Activated CD4-positive, alpha-beta T cell treated with anti-CD3 and anti-CD28 coated beads for 36 hours (primary cell): Measurements from ENCODE around the gene PRELID1. TPM values are rescaled to one million over a fixed set of nuclear protein-coding genes. Genes with fewer than 3 reads are reported as not detected.

Experiments
- ATAC-seq: fragments of 200-7000 bp; cut with Tn5 transposase; one replicate; pipeline ENCODE4 v1.10.0; 2021; ENCODE audit warnings: mild to moderate bottlenecking, moderate library complexity
- CTCF ChIA-PET: fragments of 350-600 bp; sonication (Branson Sonifier 250); formaldehyde crosslinking; loops from one replicate; lab custom pipeline; 2021; ENCODE audit warnings: antibody characterized with exemption; lab: Charles Lee
- POLR2A ChIA-PET: fragments of 350-600 bp; sonication (Branson Sonifier 250); formaldehyde crosslinking; loops from one replicate; lab custom pipeline; 2021; ENCODE audit warnings: antibody characterized with exemption, inconsistent platforms; lab: Charles Lee
- DNase-seq: peaks from one replicate; pipeline ENCODE4 v3.0.0-alpha.2; 2020
- H3K27ac Mint-ChIP-seq: one replicate; pipeline ENCODE4 v1.8.0; 2021; ENCODE audit warnings: mixed read lengths
- H3K27me3 Mint-ChIP-seq: one replicate; pipeline ENCODE4 v1.8.0; 2021; ENCODE audit warnings: mixed read lengths
- H3K36me3 Mint-ChIP-seq: one replicate; pipeline ENCODE4 v1.8.0; 2021; ENCODE audit warnings: low read depth, mixed read lengths
- H3K4me1 Mint-ChIP-seq: one replicate; pipeline ENCODE4 v1.8.0; 2021; ENCODE audit warnings: mixed read lengths
- H3K4me3 Mint-ChIP-seq: one replicate; pipeline ENCODE4 v1.8.0; 2021; ENCODE audit warnings: mild to moderate bottlenecking, moderate library complexity, mixed read lengths
- H3K9me3 Mint-ChIP-seq: one replicate; pipeline ENCODE4 v1.8.0; 2021; ENCODE audit warnings: low read depth, mixed read lengths
- intact Hi-C, 2 experiments: fragments of 100-400 bp; cut with DNase I in 1 of 2; cut with micrococcal nuclease in 1 of 2; formaldehyde crosslinking; loops; one replicate each; pipeline versions ENCODE4 v1.14.2 to v1.15.1; 2022 to 2024; cut with DNase I, micrococcal nuclease
- total RNA-seq, 2 experiments: library from RNA; stranded (reverse); gene quantifications; one replicate each; pipeline ENCODE4 v1.2.3, GENCODE V29; 2021

The PRELID1 gene
- total RNA-seq, 2 experiments from 2014 or later, result 266 to 362 TPM

DNA sequence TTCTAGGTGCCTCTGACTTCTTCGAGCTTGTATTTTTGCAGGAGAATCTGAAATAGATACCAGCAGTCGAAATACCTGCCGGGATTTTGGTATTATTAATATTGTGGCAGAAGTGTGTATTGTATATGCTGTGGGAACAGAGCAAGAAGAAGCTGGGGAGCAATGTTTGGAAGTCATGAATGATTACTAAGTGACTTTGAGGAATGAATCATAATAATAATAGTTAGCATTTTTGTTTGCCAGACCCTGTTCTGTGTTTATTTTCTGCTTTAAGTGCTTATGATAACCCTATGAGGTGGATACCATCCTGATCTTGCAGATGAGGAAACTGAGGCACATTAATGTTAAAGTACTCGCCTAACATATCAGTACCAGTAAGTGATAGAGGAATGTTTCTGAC, 32.5 kb upstream of the PRELID1 start:
- no peak for DNase-seq
- Mint-ChIP-seq H3K4me1 (no peaks in the 10 kb centered on the region), H3K9me3 (no peaks in the 10 kb centered on the region), H3K27me3 (no peaks in the 10 kb centered on the region), H3K27ac (no peak overlapping the region), H3K36me3 (peaks cover 26% of the 10 kb centered on the region), H3K4me3 (no peak overlapping the region)
- CTCF ChIA-PET, result interaction anchor here (0.5 to 1.2 kb wide), 3 partner anchors 15 to 176 kb away, joined by 3 to 4 read pairs (median 3); no protein-coding TSS in a partner anchor
- POLR2A ChIA-PET, result interaction anchor here (0.5 kb wide), 1 partner anchor 156 kb away, joined by 8 read pairs; no protein-coding TSS in a partner anchor
- intact Hi-C loops, result loop anchor here in 1 of 2 experiments (10.0 kb wide), 1 partner anchor 156 kb away; no protein-coding TSS in a partner anchor
- no peak for ATAC-seq

- no peaks in the 10 kb centered on the region for H3K9me3 Mint-ChIP-seq
- no peak overlapping the region for H3K27ac Mint-ChIP-seq
- peaks cover 3% of the 10 kb centered on the region for H3K4me1 Mint-ChIP-seq
- no peak for ATAC-seq
- peaks cover 34% of the 10 kb centered on the region for H3K36me3 Mint-ChIP-seq
- ChIA-PET POLR2A (no interaction called here), CTCF (interaction anchor here (0.6 kb wide), 2 partner anchors 41 to 578 kb away, joined by 3 read pairs; no protein-coding TSS in a partner anchor)
- no peak overlapping the region for H3K4me3 Mint-ChIP-seq
- DNase-seq, result no peak
- H3K27me3 Mint-ChIP-seq, result no peaks in the 10 kb centered on the region
- intact Hi-C loops, result loop anchor here in 1 of 2 experiments (10.0 kb wide), 1 partner anchor 161 kb away; no protein-coding TSS in a partner anchor
Measured at GRCh38 chr5:177275883-177276282, 27.7 kb upstream of the PRELID1 start.

DNA sequence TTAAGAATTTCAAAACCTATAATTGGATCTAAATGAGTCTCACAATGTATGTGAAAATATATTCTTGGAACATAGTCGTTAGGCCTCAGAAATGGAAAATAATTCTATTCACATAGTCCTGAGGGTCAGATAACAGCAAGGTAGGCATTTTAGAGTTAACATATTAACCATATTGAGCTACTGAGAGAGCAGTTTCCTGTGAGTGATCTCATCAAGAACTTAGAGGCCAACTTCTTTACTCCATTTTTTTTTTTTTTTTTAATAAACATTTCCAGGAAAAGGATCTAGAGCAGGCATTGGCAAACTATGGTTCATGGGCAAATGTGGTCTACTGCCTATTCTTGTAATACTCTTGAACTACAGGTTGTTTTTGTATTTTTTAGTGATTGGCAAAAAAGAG, 26.7 kb upstream of the PRELID1 start:
- Mint-ChIP-seq H3K4me3 (no peak overlapping the region), H3K4me1 (peaks cover 3% of the 10 kb centered on the region), H3K27ac (peak overlapping the region; percentile 70), H3K27me3 (no peaks in the 10 kb centered on the region), H3K36me3 (peaks cover 32% of the 10 kb centered on the region), H3K9me3 (no peaks in the 10 kb centered on the region)
- ChIA-PET POLR2A (interaction anchor here (0.6 kb wide), 1 partner anchor 65 kb away, joined by 3 read pairs; no protein-coding TSS in a partner anchor), CTCF (interaction anchor here (0.6 kb wide), 1 partner anchor 249 kb away, joined by 3 read pairs; no protein-coding TSS in a partner anchor)
- intact Hi-C loops, result loop anchor here in 1 of 2 experiments (10.0 kb wide), 1 partner anchor 162 kb away; no protein-coding TSS in a partner anchor
- ATAC-seq, result no peak
- no peak for DNase-seq

- POLR2A ChIA-PET, result no interaction called here
- intact Hi-C loops, result no loop called here
Measured at GRCh38 chr5:177288191-177288590, 15.4 kb upstream of the PRELID1 start.

DNA sequence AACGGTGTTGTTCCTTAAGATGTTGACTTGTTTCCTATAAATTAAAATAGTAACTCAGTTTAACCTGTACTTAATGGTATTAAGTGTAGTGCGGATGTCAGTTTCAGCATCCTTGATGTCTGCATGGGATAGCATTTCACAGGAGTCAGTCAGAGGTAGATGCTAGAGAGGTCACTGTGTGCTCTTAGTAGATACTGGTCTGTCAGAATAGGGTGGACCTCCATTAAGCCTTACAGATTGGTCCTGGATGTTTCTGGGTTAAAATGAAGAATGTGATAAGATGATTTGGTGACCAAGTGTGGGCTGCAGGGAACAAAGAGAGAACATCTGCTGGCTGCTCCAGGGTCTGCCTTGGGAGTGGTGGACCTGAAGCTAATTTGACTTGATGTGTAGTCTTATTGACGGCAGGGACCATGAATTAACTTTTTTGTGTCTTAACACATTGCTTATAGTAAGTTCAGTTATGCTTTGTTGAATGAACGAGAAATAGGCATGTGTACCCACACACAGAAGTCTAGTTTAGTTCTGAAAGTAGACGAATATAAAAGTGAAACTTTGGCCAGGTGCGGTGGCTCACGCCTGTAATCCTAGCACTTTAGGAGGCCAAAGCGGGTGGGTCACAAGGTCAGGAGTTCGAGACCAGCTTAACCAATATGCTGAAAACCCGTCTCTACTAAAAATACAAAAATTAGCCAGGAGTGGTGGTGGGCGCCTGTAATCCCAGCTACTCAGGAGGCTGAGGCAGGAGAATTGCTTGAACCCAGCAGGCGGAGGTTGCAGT, 12.6 kb upstream of the PRELID1 start:
- Mint-ChIP-seq H3K27ac (no peak overlapping the region), H3K4me3 (no peak overlapping the region), H3K27me3 (no peaks in the 10 kb centered on the region), H3K4me1 (peaks cover 9% of the 10 kb centered on the region), H3K9me3 (no peaks in the 10 kb centered on the region), H3K36me3 (peaks cover 46% of the 10 kb centered on the region)
- no peak for DNase-seq
- no peak for ATAC-seq
- intact Hi-C loops, result no loop called here
- CTCF ChIA-PET, result no interaction called here
- POLR2A ChIA-PET, result no interaction called here

More at GRCh38 chr5:177288191-177288590, 15.4 kb upstream of the PRELID1 start:
- H3K27me3 Mint-ChIP-seq, result no peaks in the 10 kb centered on the region
- no peak overlapping the region for H3K4me3 Mint-ChIP-seq
- H3K9me3 Mint-ChIP-seq, result no peaks in the 10 kb centered on the region
- DNase-seq (no peak), ATAC-seq (no peak)
- CTCF ChIA-PET, result no interaction called here
- H3K4me1 Mint-ChIP-seq, result no peaks in the 10 kb centered on the region
- H3K36me3 Mint-ChIP-seq, result peaks cover 37% of the 10 kb centered on the region
- H3K27ac Mint-ChIP-seq, result no peak overlapping the region

DNA sequence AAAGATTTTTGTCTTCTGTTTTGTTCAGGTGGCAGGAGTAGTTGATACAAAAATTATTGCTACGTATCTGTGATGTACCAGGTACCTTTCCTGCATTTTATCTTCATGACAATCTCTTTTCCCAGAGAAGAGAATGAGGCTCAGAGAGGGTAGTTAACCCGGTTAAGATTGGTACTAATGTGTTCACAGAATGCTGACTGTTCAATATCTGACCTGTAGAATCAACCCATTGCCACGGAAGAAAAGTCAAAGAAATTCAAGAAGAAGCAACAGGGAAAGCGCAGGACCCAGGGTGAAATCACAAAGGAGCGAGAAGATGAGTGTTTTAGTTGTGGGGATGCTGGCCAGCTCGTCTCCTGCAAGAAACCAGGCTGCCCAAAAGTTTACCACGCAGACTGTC, 11.9 kb upstream of the PRELID1 start:
- intact Hi-C loops, result no loop called here
- no peak overlapping the region for H3K27ac Mint-ChIP-seq
- DNase-seq (no peak), ATAC-seq (no peak)
- ChIA-PET CTCF (no interaction called here), POLR2A (no interaction called here)
- no peaks in the 10 kb centered on the region for H3K9me3 Mint-ChIP-seq
- peaks cover 52% of the 10 kb centered on the region for H3K36me3 Mint-ChIP-seq
- peaks cover 16% of the 10 kb centered on the region for H3K4me1 Mint-ChIP-seq
- no peaks in the 10 kb centered on the region for H3K27me3 Mint-ChIP-seq
- H3K4me3 Mint-ChIP-seq, result no peak overlapping the region

GRCh38 chr5:177293819-177294581, 9.6 kb upstream of the PRELID1 start:
- Mint-ChIP-seq H3K9me3 (no peaks in the 10 kb centered on the region), H3K27ac (no peak overlapping the region), H3K4me1 (peaks cover 23% of the 10 kb centered on the region), H3K4me3 (no peak overlapping the region), H3K27me3 (no peaks in the 10 kb centered on the region), H3K36me3 (peaks cover 52% of the 10 kb centered on the region)
- DNase-seq (no peak), ATAC-seq (no peak)
- ChIA-PET POLR2A (no interaction called here), CTCF (interaction anchor here (0.6 to 2.4 kb wide), 5 partner anchors 8 to 180 kb away, joined by 3 to 10 read pairs (median 3); partner anchors contain the start of genes PRELID1 and RAB24)
- intact Hi-C loops, result no loop called here

DNA sequence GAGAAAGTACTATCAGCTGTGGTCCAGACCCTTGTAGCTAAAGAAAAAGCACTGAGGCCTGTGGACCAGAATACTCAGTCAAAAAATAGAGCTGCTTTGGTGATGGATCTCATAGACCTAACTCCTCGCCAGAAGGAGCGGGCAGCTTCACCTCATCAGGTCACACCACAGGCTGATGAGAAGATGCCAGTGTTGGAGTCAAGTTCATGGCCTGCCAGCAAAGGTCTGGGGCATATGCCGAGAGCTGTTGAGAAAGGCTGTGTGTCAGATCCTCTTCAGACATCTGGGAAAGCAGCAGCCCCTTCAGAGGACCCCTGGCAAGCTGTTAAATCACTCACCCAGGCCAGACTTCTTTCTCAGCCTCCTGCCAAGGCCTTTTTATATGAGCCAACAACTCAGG, 9.0 kb upstream of the PRELID1 start:
- no peak for DNase-seq
- ChIA-PET POLR2A (no interaction called here), CTCF (interaction anchor here (1.0 to 2.4 kb wide), 3 partner anchors 7 to 180 kb away, joined by 3 to 10 read pairs (median 6); partner anchors contain the start of gene MXD3)
- Mint-ChIP-seq H3K4me3 (no peak overlapping the region), H3K4me1 (peaks cover 28% of the 10 kb centered on the region), H3K27me3 (no peaks in the 10 kb centered on the region), H3K9me3 (no peaks in the 10 kb centered on the region), H3K36me3 (peaks cover 48% of the 10 kb centered on the region), H3K27ac (no peak overlapping the region)
- intact Hi-C loops, result no loop called here
- ATAC-seq, result no peak

- ATAC-seq (no peak), DNase-seq (no peak)
- ChIA-PET POLR2A (no interaction called here), CTCF (interaction anchor here (1.0 to 7.1 kb wide), 3 partner anchors 14 to 182 kb away, joined by 3 to 46 read pairs (median 10); partner anchors contain the start of gene MXD3)
- Mint-ChIP-seq H3K27me3 (no peaks in the 10 kb centered on the region), H3K36me3 (peaks cover 46% of the 10 kb centered on the region), H3K4me1 (peaks cover 40% of the 10 kb centered on the region), H3K27ac (peak overlapping the region; percentile 72), H3K9me3 (no peaks in the 10 kb centered on the region), H3K4me3 (no peak overlapping the region)
- intact Hi-C loops, result no loop called here
Measured at GRCh38 chr5:177295924-177296323, 7.7 kb upstream of the PRELID1 start.

- POLR2A ChIA-PET, result interaction anchor here (0.6 kb wide), 1 partner anchor 24 kb away, joined by 4 read pairs; no protein-coding TSS in a partner anchor
- Mint-ChIP-seq H3K36me3 (peaks cover 48% of the 10 kb centered on the region), H3K4me1 (peaks cover 46% of the 10 kb centered on the region), H3K27ac (peak overlapping the region; percentile 2), H3K9me3 (no peaks in the 10 kb centered on the region), H3K4me3 (no peak overlapping the region), H3K27me3 (no peaks in the 10 kb centered on the region)
- CTCF ChIA-PET, result interaction anchor here (2.2 to 7.1 kb wide), 2 partner anchors 13 to 183 kb away, joined by 10 to 46 read pairs; no protein-coding TSS in a partner anchor
- intact Hi-C loops, result no loop called here
- no peak for ATAC-seq
- no peak for DNase-seq
Measured at GRCh38 chr5:177296581-177296980, 7.0 kb upstream of the PRELID1 start.

DNA sequence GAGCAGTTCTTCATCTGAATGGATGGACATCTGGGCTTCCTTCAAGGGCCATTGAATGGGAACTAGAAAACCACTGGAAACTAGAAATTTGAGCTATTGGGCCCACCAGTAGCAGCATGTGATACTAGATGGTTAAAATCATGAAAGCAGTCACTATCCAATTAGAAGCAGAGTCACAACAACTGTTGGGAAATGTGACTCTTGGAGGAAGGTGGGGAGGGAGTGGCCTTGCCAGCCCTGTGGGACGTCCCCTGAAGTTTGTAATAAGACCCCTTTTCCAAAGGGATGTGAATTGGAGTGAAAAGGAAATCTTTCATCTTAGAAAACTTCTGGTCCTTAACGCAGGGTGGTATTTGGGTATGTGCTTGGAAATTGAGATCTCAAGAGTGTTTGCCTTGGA, 5.7 kb upstream of the PRELID1 start:
- DNase-seq (no peak), ATAC-seq (no peak)
- no peak overlapping the region for H3K27ac Mint-ChIP-seq
- H3K9me3 Mint-ChIP-seq, result no peaks in the 10 kb centered on the region
- H3K36me3 Mint-ChIP-seq, result peaks cover 42% of the 10 kb centered on the region
- ChIA-PET POLR2A (interaction anchor here (1.0 kb wide), 1 partner anchor 12 kb away, joined by 3 read pairs; no protein-coding TSS in a partner anchor), CTCF (interaction anchor here (0.6 to 7.1 kb wide), 6 partner anchors 12 to 184 kb away, joined by 3 to 46 read pairs (median 6); no protein-coding TSS in a partner anchor)
- intact Hi-C loops, result no loop called here
- no peaks in the 10 kb centered on the region for H3K27me3 Mint-ChIP-seq
- H3K4me3 Mint-ChIP-seq, result no peak overlapping the region
- peaks cover 56% of the 10 kb centered on the region for H3K4me1 Mint-ChIP-seq
